ENCODE data around the gene PHF10. TPM values are rescaled to one million over a fixed set of nuclear protein-coding genes. Genes with fewer than 3 reads are reported as not detected.

PHF10 gene
- total RNA-seq, 2 experiments from 2014 or later, result 79.1 to 79.7 TPM

DNA sequence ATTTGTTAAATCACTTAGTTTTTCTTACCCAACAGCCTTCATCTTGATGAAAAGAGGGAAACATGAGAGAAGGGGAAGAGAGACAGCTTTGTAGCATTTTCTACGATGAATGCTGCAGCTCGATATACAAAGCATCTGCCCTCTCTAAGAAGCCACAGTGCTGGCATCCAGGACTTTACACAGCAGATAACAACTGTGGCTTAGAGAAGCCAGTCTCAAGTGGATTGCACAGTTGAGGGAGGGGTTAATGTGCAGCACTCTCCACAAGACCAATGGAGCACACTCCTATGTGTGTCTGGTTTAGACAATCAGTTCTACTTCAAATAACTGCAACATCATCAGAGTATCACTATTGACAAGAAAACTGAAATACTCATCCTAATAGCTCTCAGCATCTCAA is 16.5 kb downstream of the PHF10 start:
- intact Hi-C loops (cut with micrococcal nuclease), result no loop called here
- no peaks in the 10 kb centered on the region for H3K9me3 Mint-ChIP-seq
- H3K27ac Mint-ChIP-seq, result peak overlapping the region; percentile 70
- H3K27me3 Mint-ChIP-seq, result no peaks in the 10 kb centered on the region
- ATAC-seq (peak; percentile 38), DNase-seq (no peak)
- POLR2A ChIA-PET, result interaction anchor here (0.6 to 4.6 kb wide), 5 partner anchors 9 to 18 kb away, joined by 3 to 28 read pairs (median 4); partner anchors contain the start of gene PHF10
- H3K36me3 Mint-ChIP-seq (ENCODE audit: low read depth), result peaks cover 49% of the 10 kb centered on the region
- TF ChIP-seq, protein P1, sequence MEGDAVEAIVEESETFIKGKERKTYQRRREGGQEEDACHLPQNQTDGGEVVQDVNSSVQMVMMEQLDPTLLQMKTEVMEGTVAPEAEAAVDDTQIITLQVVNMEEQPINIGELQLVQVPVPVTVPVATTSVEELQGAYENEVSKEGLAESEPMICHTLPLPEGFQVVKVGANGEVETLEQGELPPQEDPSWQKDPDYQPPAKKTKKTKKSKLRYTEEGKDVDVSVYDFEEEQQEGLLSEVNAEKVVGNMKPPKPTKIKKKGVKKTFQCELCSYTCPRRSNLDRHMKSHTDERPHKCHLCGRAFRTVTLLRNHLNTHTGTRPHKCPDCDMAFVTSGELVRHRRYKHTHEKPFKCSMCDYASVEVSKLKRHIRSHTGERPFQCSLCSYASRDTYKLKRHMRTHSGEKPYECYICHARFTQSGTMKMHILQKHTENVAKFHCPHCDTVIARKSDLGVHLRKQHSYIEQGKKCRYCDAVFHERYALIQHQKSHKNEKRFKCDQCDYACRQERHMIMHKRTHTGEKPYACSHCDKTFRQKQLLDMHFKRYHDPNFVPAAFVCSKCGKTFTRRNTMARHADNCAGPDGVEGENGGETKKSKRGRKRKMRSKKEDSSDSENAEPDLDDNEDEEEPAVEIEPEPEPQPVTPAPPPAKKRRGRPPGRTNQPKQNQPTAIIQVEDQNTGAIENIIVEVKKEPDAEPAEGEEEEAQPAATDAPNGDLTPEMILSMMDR (IDR thresholded peaks at IDR 0.05), result no peak
- CTCF ChIA-PET, result interaction anchor here (3.6 kb wide), 1 partner anchor 12 kb away, joined by 34 read pairs; no protein-coding TSS in a partner anchor
- no peak overlapping the region for H3K4me3 Mint-ChIP-seq
- peaks cover 48% of the 10 kb centered on the region for H3K4me1 Mint-ChIP-seq (ENCODE audit: low read depth)

DNA sequence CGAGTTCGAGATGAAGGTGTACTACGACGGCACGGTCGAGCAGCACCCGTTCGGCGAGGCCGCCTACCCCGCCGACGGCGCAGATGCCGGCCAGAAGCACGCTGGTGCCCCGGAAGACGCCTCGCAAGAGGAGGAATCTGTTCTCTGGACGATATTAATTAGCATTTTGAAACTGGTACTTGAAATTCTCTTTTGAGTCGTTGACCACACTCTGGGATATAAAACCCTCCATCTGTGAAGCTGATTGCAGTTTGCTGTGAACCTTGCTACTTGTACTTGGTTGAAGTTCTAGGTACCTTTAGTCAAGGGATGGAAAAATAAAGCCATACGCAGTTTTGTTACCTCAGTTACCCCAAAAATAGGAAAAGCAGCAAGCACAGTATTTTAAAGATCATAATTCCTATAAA is 21.5 kb downstream of the PHF10 start:
- Mint-ChIP-seq H3K27ac (peak overlapping the region; percentile 93), H3K36me3 (ENCODE audit: low read depth) (peaks cover 41% of the 10 kb centered on the region), H3K9me3 (no peaks in the 10 kb centered on the region), H3K4me1 (ENCODE audit: low read depth) (peaks cover 48% of the 10 kb centered on the region), H3K4me3 (peak overlapping the region; percentile 93), H3K27me3 (no peaks in the 10 kb centered on the region)
- CTCF ChIA-PET, result interaction anchor here (4.0 to 4.1 kb wide), 2 partner anchors 17 to 20 kb away, joined by 14 to 17 read pairs; no protein-coding TSS in a partner anchor
- intact Hi-C loops (cut with micrococcal nuclease), result loop anchor here (2.0 kb wide), 2 partner anchors 20 to 48 kb away; partner anchors contain the start of genes DYNLT2 and ERMARD
- DNase-seq (no peak), ATAC-seq (peak; percentile 10)
- TF ChIP-seq, protein P1 (IDR thresholded peaks at IDR 0.05), result no peak
- POLR2A ChIA-PET, result interaction anchor here (0.9 to 6.3 kb wide), 9 partner anchors 7 to 49 kb away, joined by 3 to 95 read pairs (median 6); partner anchors contain the start of genes DYNLT2, ERMARD and PHF10

GRCh38 chr6:169701954-169702839 is 22.1 kb downstream of the PHF10 start, which contains the start of the genes C6orf120 and WDR27:
Gene C6orf120 (plus strand): TSS chr6:169702126. CDS start chr6:169702460, 334 bp downstream.
Gene WDR27 (minus strand): TSS chr6:169702029. CDS start chr6:169689005, 13,024 bp downstream.
- DNase-seq (peak; percentile 98), ATAC-seq (peak; percentile 93)
- Mint-ChIP-seq H3K4me1 (ENCODE audit: low read depth) (peaks cover 49% of the 10 kb centered on the region), H3K27me3 (no peaks in the 10 kb centered on the region), H3K9me3 (no peaks in the 10 kb centered on the region), H3K4me3 (peak within 1 kb of the TSS; percentile 93), H3K27ac (peak within 1 kb of the TSS; percentile 93), H3K36me3 (ENCODE audit: low read depth) (peaks cover 46% of the 10 kb centered on the region)
- TF ChIP-seq, protein P1 (IDR thresholded peaks at IDR 0.05), result no peak
- ChIA-PET POLR2A (interaction anchor here (0.9 to 6.3 kb wide), 14 partner anchors 8 to 881 kb away, joined by 3 to 95 read pairs (median 4); partner anchors contain the start of genes DYNLT2, ERMARD and PHF10), CTCF (interaction anchor here (1.0 to 4.1 kb wide), 5 partner anchors 8 to 87 kb away, joined by 3 to 17 read pairs (median 5); no protein-coding TSS in a partner anchor)
- intact Hi-C loops (cut with micrococcal nuclease), result loop anchor here (2.0 kb wide), 2 partner anchors 21 to 49 kb away; partner anchors contain the start of genes DYNLT2 and ERMARD

DNA sequence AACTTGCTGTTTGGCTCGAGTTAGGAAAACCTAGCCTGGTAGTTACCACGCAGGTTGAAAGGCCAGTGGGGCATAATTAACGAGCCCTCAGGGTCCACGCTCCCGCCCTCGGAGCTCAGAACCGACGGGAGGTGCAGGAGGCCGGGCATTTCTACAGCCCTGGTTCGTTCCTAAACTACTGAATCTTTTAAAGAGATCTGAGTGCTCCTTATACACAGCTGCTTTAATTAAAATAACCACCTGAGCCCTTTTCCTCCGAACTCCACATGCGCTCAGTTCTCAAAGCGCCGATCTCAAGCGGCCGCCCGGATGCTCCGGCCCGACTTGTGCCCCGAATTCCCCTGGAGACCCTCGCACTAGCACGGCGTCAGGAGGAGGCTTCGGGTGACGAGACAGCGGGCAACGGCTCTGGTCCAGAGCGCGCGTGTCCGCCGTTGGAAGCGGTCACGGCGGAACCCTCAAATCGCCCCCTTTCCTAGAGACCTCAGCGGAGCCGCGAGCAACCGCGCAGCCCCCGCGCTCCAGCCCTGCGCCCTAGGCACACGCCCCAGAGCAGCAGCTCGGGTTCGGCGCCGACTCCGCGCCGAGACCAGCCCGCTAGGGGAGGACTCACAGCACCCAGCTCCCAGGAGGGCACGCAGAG is 22.9 kb downstream of the PHF10 start:
- Mint-ChIP-seq H3K4me3 (peak overlapping the region; percentile 93), H3K9me3 (no peaks in the 10 kb centered on the region), H3K27ac (peak overlapping the region; percentile 89), H3K27me3 (no peaks in the 10 kb centered on the region), H3K36me3 (ENCODE audit: low read depth) (peaks cover 43% of the 10 kb centered on the region), H3K4me1 (ENCODE audit: low read depth) (peaks cover 45% of the 10 kb centered on the region)
- DNase-seq, result no peak
- ATAC-seq, result peak; percentile 2
- intact Hi-C loops (cut with micrococcal nuclease), result no loop called here
- ChIA-PET CTCF (interaction anchor here (1.0 to 4.1 kb wide), 5 partner anchors 9 to 88 kb away, joined by 3 to 17 read pairs (median 5); no protein-coding TSS in a partner anchor), POLR2A (interaction anchor here (0.9 to 6.3 kb wide), 14 partner anchors 8 to 882 kb away, joined by 3 to 95 read pairs (median 4); partner anchors contain the start of genes DYNLT2, ERMARD and PHF10)
- TF ChIP-seq, protein P1 (IDR thresholded peaks at IDR 0.05), result no peak
